HCT116 (cell line): ENCODE measurements around the gene ELOVL3. TPM values are rescaled to one million over a fixed set of nuclear protein-coding genes. Genes with fewer than 3 reads are reported as not detected.

Experiments used
- ATAC-seq: fragments of 200-7000 bp; cut with Tn5 transposase; 2 replicates; pipeline ENCODE4 v1.9.1; 2020; ENCODE audit warnings: mild to moderate bottlenecking, moderate library complexity
- BruUV-seq: library from RNA; stranded (reverse); fragments of 400-500 nt; replicated peaks from 2 replicates; lab custom pipeline; 2021; lab: Mats Ljungman, UMichigan
- CTCF ChIA-PET: fragments of 300-600 bp; sonication (Branson Sonifier 250); formaldehyde crosslinking; loops from one replicate; lab custom pipeline; 2021; ENCODE audit warnings: antibody characterized with exemption; lab: Charles Lee
- POLR2A ChIA-PET: fragments of 300-600, 350-600 bp; sonication (Branson Sonifier 250); formaldehyde crosslinking; loops from one replicate; lab custom pipeline; 2021; ENCODE audit warnings: antibody characterized with exemption; lab: Charles Lee
- RAD21 ChIA-PET, 2 experiments: fragments of 300-600 bp; sonication (Branson Sonifier 250); formaldehyde crosslinking; loops; one replicate each; lab custom pipeline; 2023; ENCODE audit warnings: low total read pairs in 2 of 2; ENCODE audit not compliant: uncharacterized antibody in 2 of 2, unreplicated experiment in 2 of 2, low non-redundant PET in 1 of 2; lab: Charles Lee
- DNase-seq: peaks from one replicate; pipeline ENCODE4 v3.0.0-alpha.2; 2010; ENCODE audit warnings: low read depth, low spot score
- H2AFZ ChIP-seq: fragments of 200-600 bp; shearing (Covaris generic), sonication (generic); 2 replicates; pipeline ENCODE4 v1.6.1; 2017; ENCODE audit warnings: low read depth, mixed run types, mixed read lengths, antibody characterized with exemption, low read length; ENCODE audit not compliant: poor library complexity, severe bottlenecking
- H3K27ac ChIP-seq: 2 replicates; pipeline ENCODE4 v1.5.1; 2012; ENCODE audit warnings: low read depth, low read length
- H3K27me3 ChIP-seq: fragments of 200-600 bp; sonication (generic); 2 replicates; pipeline ENCODE4 v1.6.1; 2016; ENCODE audit warnings: mixed run types, low read length, mixed read lengths; ENCODE audit not compliant: insufficient read depth
- H3K36me3 ChIP-seq, 2 experiments: fragments of 200-500 bp in 1 of 2; fragments of 200-600 bp in 1 of 2; sonication (Bioruptor generic) in 1 of 2; sonication (generic) in 1 of 2; 2 replicates each; pipeline versions ENCODE4 v1.5.1 to v1.6.1; 2014 to 2016; ENCODE audit warnings: low read length in 2 of 2, inconsistent platforms in 1 of 2, mixed read lengths in 1 of 2, mixed run types in 1 of 2; ENCODE audit not compliant: insufficient read depth in 2 of 2, control insufficient read depth in 1 of 2
- H3K4me1 ChIP-seq, 2 experiments: fragments of 200-600 bp in 1 of 2; sonication (generic) in 1 of 2; 2 replicates each; pipeline versions ENCODE4 v1.5.1 to v1.6.1; 2012 to 2017; ENCODE audit warnings: low read length in 2 of 2, inconsistent platforms in 1 of 2, mild to moderate bottlenecking in 1 of 2, mixed read lengths in 1 of 2, mixed run types in 1 of 2, moderate library complexity in 1 of 2; ENCODE audit not compliant: insufficient read depth in 2 of 2, control insufficient read depth in 1 of 2
- H3K4me2 ChIP-seq: fragments of 200-600 bp; sonication (generic); 2 replicates; pipeline ENCODE4 v1.6.1; 2017; ENCODE audit warnings: mixed run types, low read length, mixed read lengths
- H3K4me3 ChIP-seq, 2 experiments: fragments of 200-600 bp in 1 of 2; sonication (generic) in 1 of 2; replicated peaks in 1 of 2; 2 replicates each; pipeline ENCODE4 v1.5.1; 2011 to 2016; ENCODE audit warnings: low read length in 2 of 2, control low read depth in 1 of 2, low read depth in 1 of 2, mild to moderate bottlenecking in 1 of 2, mixed read lengths in 1 of 2, mixed run types in 1 of 2
- H3K79me2 ChIP-seq: fragments of 200-600 bp; sonication (generic); 2 replicates; pipeline ENCODE4 v1.6.1; 2017; ENCODE audit warnings: mild to moderate bottlenecking, mixed run types, low read length, moderate library complexity, mixed read lengths; ENCODE audit not compliant: insufficient read depth
- H3K9ac ChIP-seq: fragments of 200-600 bp; sonication (generic); 2 replicates; pipeline ENCODE4 v1.6.1; 2016; ENCODE audit warnings: low read length, mixed read lengths
- H3K9me2 ChIP-seq: fragments of 200-600 bp; sonication (generic), shearing (Covaris generic); 2 replicates; pipeline ENCODE4 v1.6.1; 2017; ENCODE audit warnings: mixed run types, mild to moderate bottlenecking, moderate library complexity; ENCODE audit not compliant: insufficient read depth
- H3K9me3 ChIP-seq, 2 experiments: fragments of 200-500 bp in 1 of 2; fragments of 200-600 bp in 1 of 2; sonication (Bioruptor generic) in 1 of 2; sonication (generic) in 1 of 2; 2 replicates each; pipeline ENCODE4 v1.6.1; 2014 to 2017; ENCODE audit warnings: low read length in 2 of 2, mixed read lengths in 2 of 2, inconsistent platforms in 1 of 2, low read depth in 1 of 2, mild to moderate bottlenecking in 1 of 2, mixed run types in 1 of 2, moderate library complexity in 1 of 2; ENCODE audit not compliant: control insufficient read depth in 1 of 2, insufficient read depth in 1 of 2
- H4K20me1 ChIP-seq: fragments of 200-600 bp; sonication (generic), shearing (Covaris generic); 2 replicates; pipeline ENCODE4 v1.6.1; 2017; ENCODE audit warnings: mixed run types, mild to moderate bottlenecking, moderate library complexity; ENCODE audit not compliant: insufficient read depth
- ATF3 ChIP-seq: IDR thresholded peaks from 2 replicates; pipeline ENCODE4 v1.6.1; 2012
- CBX3 ChIP-seq: IDR thresholded peaks from 2 replicates; pipeline ENCODE4 v1.6.1; 2012; ENCODE audit warnings: low read depth
- EZH2 ChIP-seq: fragments of 200-600 bp; sonication (generic); IDR thresholded peaks from 2 replicates; pipeline ENCODE4 v1.6.1; 2017; ENCODE audit warnings: antibody characterized with exemption, mixed run types
- MAX ChIP-seq: IDR thresholded peaks from 2 replicates; pipeline ENCODE4 v1.6.1; 2012
- POLR2A ChIP-seq: IDR thresholded peaks from 2 replicates; pipeline ENCODE4 v1.7.0; 2011; ENCODE audit warnings: borderline replicate concordance; ENCODE audit not compliant: insufficient read depth, insufficient read length; ENCODE audit errors: extremely low read depth
- SIN3A ChIP-seq: IDR thresholded peaks from 2 replicates; pipeline ENCODE4 v1.6.1; 2012; ENCODE audit warnings: low read depth
- ZFX ChIP-seq: fragments of 450-650 bp; IDR thresholded peaks from 2 replicates; pipeline ENCODE4 v1.6.1; 2017
- ZNF274 ChIP-seq: fragments of 200-500 bp; sonication (Bioruptor generic); IDR thresholded peaks from 2 replicates; pipeline ENCODE4 v1.6.1; 2014; ENCODE audit warnings: mild to moderate bottlenecking, low read depth, low read length, inconsistent platforms
- intact Hi-C: fragments of 100-400 bp; cut with micrococcal nuclease; formaldehyde crosslinking; loops from 2 replicates; pipeline ENCODE4 v1.10.0; 2022
- total RNA-seq: library from RNA; stranded (reverse); gene quantifications from one replicate; pipeline ENCODE4 v1.2.1, GENCODE V29; 2021; ENCODE audit not compliant: unreplicated experiment
- TF ChIP-seq, protein P1 (sequence below): IDR thresholded peaks from 2 replicates; pipeline ENCODE4 v1.6.1; 2012; ENCODE audit warnings: low read depth

The ELOVL3 gene
- total RNA-seq, 1 experiment from 2014 or later = 5.5 TPM

- Histone ChIP-seq H3K9me3 (no peaks in the 10 kb centered on the region), H3K4me2 (peak overlapping the region; percentile 89), H3K9ac (no peak overlapping the region), H3K4me1 (peaks cover 10 to 39% of the 10 kb centered on the region in 2 experiments; a peak in 3 of 4 replicates), H3K4me3 (peak overlapping the region in 1 of 2 experiments; percentile 60; a peak in 3 of 4 replicates), H4K20me1 (no peaks in the 10 kb centered on the region), H3K9me2 (no peaks in the 10 kb centered on the region), H3K36me3 (no peaks in the 10 kb centered on the region), H3K79me2 (peaks cover under 1% of the 10 kb centered on the region; the same call in 1 of the 2 replicates), H2AFZ (no peak overlapping the region), H3K27me3 (no peaks in the 10 kb centered on the region), H3K27ac (no peak overlapping the region)
- intact Hi-C loops = no loop called here
- BruUV-seq = no TSS peak
- ChIA-PET CTCF (interaction anchor here (1.3 to 2.9 kb wide), 2 partner anchors 10 to 106 kb away, joined by 4 to 62 read pairs; no protein-coding TSS in a partner anchor), RAD21 (interaction anchor here in 1 of 2 experiments (1.3 kb wide), 1 partner anchor 10 kb away, joined by 3 read pairs; no protein-coding TSS in a partner anchor), POLR2A (interaction anchor here (1.4 to 1.5 kb wide), 2 partner anchors 10 kb away, joined by 4 to 5 read pairs; no protein-coding TSS in a partner anchor)
- ATAC-seq (no peak), DNase-seq (no peak)
- no peak for TF ChIP-seq ATF3
- TF ChIP-seq, protein P1, sequence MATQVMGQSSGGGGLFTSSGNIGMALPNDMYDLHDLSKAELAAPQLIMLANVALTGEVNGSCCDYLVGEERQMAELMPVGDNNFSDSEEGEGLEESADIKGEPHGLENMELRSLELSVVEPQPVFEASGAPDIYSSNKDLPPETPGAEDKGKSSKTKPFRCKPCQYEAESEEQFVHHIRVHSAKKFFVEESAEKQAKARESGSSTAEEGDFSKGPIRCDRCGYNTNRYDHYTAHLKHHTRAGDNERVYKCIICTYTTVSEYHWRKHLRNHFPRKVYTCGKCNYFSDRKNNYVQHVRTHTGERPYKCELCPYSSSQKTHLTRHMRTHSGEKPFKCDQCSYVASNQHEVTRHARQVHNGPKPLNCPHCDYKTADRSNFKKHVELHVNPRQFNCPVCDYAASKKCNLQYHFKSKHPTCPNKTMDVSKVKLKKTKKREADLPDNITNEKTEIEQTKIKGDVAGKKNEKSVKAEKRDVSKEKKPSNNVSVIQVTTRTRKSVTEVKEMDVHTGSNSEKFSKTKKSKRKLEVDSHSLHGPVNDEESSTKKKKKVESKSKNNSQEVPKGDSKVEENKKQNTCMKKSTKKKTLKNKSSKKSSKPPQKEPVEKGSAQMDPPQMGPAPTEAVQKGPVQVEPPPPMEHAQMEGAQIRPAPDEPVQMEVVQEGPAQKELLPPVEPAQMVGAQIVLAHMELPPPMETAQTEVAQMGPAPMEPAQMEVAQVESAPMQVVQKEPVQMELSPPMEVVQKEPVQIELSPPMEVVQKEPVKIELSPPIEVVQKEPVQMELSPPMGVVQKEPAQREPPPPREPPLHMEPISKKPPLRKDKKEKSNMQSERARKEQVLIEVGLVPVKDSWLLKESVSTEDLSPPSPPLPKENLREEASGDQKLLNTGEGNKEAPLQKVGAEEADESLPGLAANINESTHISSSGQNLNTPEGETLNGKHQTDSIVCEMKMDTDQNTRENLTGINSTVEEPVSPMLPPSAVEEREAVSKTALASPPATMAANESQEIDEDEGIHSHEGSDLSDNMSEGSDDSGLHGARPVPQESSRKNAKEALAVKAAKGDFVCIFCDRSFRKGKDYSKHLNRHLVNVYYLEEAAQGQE = no peak
- TF ChIP-seq CBX3 = no peak
- no peak for TF ChIP-seq MAX
- no peak for TF ChIP-seq EZH2
- no peak for TF ChIP-seq ZFX
- no peak for TF ChIP-seq POLR2A
- no peak for TF ChIP-seq SIN3A
- no peak for TF ChIP-seq ZNF274
These were observed 14.4 kb downstream of the ELOVL3 start for GRCh38 chr10:102240467-102241031.
